Gastrocnemius medialis (tissue), 4 donors: ENCODE measurements around the gene ZNF23. TPM values are rescaled to one million over a fixed set of nuclear protein-coding genes. Genes with fewer than 3 reads are reported as not detected.

Experiments
- ATAC-seq, 2 donors: fragments of 150-250 bp; one replicate each; pipeline ENCODE4 v1.9.1; 2016
- DNase-seq, 2 donors: peaks; one replicate each; pipeline ENCODE4 v3.0.0-alpha.2; 2019
- H3K27ac ChIP-seq, 4 donors: fragments of 200-600 bp; sonication (generic); 1 replicate in 1 of 4; 2 replicates in 3 of 4; pipeline ENCODE4 v1.5.1; 2016 to 2018; ENCODE audit warnings: mild to moderate bottlenecking in 2 of 4, moderate library complexity in 1 of 4
- H3K27me3 ChIP-seq, 3 donors: fragments of 200-600 bp; sonication (generic) in 2 of 3; 1 replicate in 1 of 3; 2 replicates in 2 of 3; pipeline versions ENCODE4 v1.5.1 to v1.6.0; 2016 to 2019; ENCODE audit warnings: mild to moderate bottlenecking in 1 of 3, moderate library complexity in 1 of 3
- H3K36me3 ChIP-seq, 2 donors: fragments of 200-600 bp; sonication (generic) in 1 of 2; one replicate each; pipeline ENCODE4 v1.5.1; 2017 to 2018
- H3K4me1 ChIP-seq, 2 donors: fragments of 200-600 bp; sonication (generic) in 1 of 2; one replicate each; pipeline ENCODE4 v1.5.1; 2016 to 2017; ENCODE audit warnings: mild to moderate bottlenecking in 2 of 2
- H3K4me3 ChIP-seq, 4 donors: fragments of 200-600 bp; sonication (generic) in 3 of 4; 1 replicate in 1 of 4; 2 replicates in 3 of 4; pipeline ENCODE4 v1.5.1; 2016 to 2019; ENCODE audit warnings: mild to moderate bottlenecking in 2 of 4
- H3K9me3 ChIP-seq, 3 donors: fragments of 200-600 bp; sonication (generic) in 2 of 3; 1 replicate in 1 of 3; 2 replicates in 2 of 3; pipeline ENCODE4 v1.5.1; 2016 to 2019
- POLR2A ChIP-seq, 2 donors: fragments of 450-650 bp; IDR thresholded peaks; one replicate each; pipeline ENCODE4 v1.6.1; 2017; ENCODE audit warnings: antibody characterized with exemption in 2 of 2, mild to moderate bottlenecking in 2 of 2, moderate library complexity in 2 of 2
- in situ Hi-C, 4 donors: fragments of 200-750 bp; cut with MboI; loops; one replicate each; pipeline versions ENCODE4 v1.15.0 to v1.8.0; 2017; ENCODE audit warnings: low sequenced_read_pairs in 4 of 4
- intact Hi-C: fragments of 100-400 bp; cut with DNase I; formaldehyde crosslinking; loops from one replicate; pipeline ENCODE4 v1.15.1; 2023; ENCODE audit warnings: low total_unique reads
- total RNA-seq, 4 donors: library from RNA; depleted of rRNA; stranded (reverse); fragments of >200 nt; gene quantifications; one replicate each; pipeline versions ENCODE4 v1.1.0 to v1.2.3, GENCODE V29; 2016
- TF ChIP-seq, protein P1 (sequence below), 5 experiments: fragments of 450-650 bp in 3 of 5; fragments of 200-600 bp in 2 of 5; sonication (generic) in 2 of 5; IDR thresholded peaks in 4 of 5; conservative IDR thresholded peaks in 1 of 5; 1 replicate in 4 of 5; 2 replicates in 1 of 5; pipeline ENCODE4 v1.5.1; 2016 to 2019; ENCODE audit warnings: antibody characterized with exemption in 5 of 5, mild to moderate bottlenecking in 3 of 5, moderate library complexity in 3 of 5

The ZNF23 gene
- total RNA-seq, 4 donors from 2014 or later: 3.6 to 5.6 (median 4.7) TPM

DNA sequence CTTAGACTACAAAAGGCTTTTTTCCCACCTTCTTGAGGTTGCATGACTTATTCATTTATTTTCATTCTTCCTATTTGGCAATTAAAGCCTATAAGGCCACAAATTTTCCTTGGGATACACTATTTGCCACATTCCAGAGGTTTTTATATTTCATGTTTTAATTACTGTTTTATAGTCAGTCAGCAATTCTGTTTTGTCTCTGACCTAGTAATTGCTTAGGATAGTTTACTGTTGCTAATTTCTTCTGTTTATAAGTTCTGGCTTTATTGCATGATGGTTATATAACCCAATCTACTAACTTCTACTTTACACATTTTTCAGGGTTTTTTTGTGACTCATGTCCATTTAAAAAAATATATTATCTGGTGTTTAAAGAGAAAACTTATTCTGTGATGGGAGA is 2.5 kb downstream of the ZNF23 start:
- DNase-seq (no peak), ATAC-seq (no peak)
- no peaks in the 10 kb centered on the region for H3K9me3 ChIP-seq
- H3K4me1 ChIP-seq: peaks cover 14 to 21% of the 10 kb centered on the region in 2 donors
- intact Hi-C loops: loop anchor here (5.0 kb wide), 1 partner anchor 38 kb away; no protein-coding TSS in a partner anchor
- H3K36me3 ChIP-seq: peaks cover 8 to 23% of the 10 kb centered on the region in 2 donors
- no peaks in the 10 kb centered on the region for H3K27me3 ChIP-seq
- in situ Hi-C loops: no loop called here
- no peak for TF ChIP-seq POLR2A (IDR thresholded peaks at IDR 0.05)
- TF ChIP-seq, protein P1, sequence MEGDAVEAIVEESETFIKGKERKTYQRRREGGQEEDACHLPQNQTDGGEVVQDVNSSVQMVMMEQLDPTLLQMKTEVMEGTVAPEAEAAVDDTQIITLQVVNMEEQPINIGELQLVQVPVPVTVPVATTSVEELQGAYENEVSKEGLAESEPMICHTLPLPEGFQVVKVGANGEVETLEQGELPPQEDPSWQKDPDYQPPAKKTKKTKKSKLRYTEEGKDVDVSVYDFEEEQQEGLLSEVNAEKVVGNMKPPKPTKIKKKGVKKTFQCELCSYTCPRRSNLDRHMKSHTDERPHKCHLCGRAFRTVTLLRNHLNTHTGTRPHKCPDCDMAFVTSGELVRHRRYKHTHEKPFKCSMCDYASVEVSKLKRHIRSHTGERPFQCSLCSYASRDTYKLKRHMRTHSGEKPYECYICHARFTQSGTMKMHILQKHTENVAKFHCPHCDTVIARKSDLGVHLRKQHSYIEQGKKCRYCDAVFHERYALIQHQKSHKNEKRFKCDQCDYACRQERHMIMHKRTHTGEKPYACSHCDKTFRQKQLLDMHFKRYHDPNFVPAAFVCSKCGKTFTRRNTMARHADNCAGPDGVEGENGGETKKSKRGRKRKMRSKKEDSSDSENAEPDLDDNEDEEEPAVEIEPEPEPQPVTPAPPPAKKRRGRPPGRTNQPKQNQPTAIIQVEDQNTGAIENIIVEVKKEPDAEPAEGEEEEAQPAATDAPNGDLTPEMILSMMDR (IDR thresholded peaks at IDR 0.05 in 4 of 5, conservative IDR thresholded peaks at IDR 0.05 in 1 of 5): no peak
- no peak overlapping the region for H3K27ac ChIP-seq
- no peak overlapping the region for H3K4me3 ChIP-seq

DNA sequence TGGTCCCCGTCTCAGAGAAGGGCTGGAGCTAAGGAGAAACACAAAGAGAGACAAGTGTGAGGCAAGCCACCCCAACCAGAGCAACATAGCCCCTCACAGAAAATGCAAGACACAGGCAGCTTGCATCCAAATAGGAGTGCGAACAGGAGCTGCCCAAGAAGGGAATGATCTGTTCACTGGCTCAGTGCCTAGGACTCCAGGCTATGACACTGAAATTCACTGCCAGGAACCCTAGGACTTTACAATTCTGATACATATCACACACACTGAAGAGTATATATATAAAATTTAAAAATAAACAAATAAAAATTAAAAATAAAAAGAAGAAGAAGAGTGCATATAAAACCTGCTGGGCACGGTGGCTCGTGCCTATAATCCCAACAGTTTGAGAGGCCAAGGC is 5.2 kb downstream of the ZNF23 start:
- Histone ChIP-seq H3K27ac (no peak overlapping the region), H3K36me3 (peaks cover 21 to 50% of the 10 kb centered on the region in 2 donors), H3K9me3 (peaks cover 0 to 9% (median 0%) of the 10 kb centered on the region in 3 donors), H3K4me3 (no peak overlapping the region), H3K4me1 (peaks cover 14 to 16% of the 10 kb centered on the region in 2 donors), H3K27me3 (no peaks in the 10 kb centered on the region)
- DNase-seq (no peak), ATAC-seq (no peak)
- TF ChIP-seq, protein P1 (IDR thresholded peaks at IDR 0.05 in 4 of 5, conservative IDR thresholded peaks at IDR 0.05 in 1 of 5): no peak
- in situ Hi-C loops (no loop called here), intact Hi-C loops (loop anchor here (5.0 kb wide), 1 partner anchor 40 kb away; no protein-coding TSS in a partner anchor)

DNA sequence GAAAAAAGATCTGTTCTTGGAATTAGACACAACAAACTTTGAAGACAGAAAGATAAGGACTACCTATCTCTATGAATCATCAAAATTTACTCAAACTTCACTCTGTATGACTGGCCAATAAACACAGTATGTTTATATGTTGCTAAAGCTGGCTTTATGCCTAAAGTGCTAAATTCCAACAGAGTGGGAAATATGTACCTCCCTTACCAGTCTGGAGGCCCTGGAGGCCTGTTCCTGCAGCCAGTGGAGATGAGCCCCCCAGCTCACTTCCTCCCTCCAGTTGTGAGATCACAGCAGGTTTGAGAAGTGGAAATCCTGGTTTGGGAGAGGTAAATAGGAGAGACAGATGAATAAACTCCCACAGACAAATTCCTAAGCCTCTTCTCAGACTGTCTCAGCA is 9.0 kb downstream of the ZNF23 start:
- in situ Hi-C loops: loop anchor here in 1 of 4 donors (5.0 kb wide), 1 partner anchor 39 kb away; no protein-coding TSS in a partner anchor

DNA sequence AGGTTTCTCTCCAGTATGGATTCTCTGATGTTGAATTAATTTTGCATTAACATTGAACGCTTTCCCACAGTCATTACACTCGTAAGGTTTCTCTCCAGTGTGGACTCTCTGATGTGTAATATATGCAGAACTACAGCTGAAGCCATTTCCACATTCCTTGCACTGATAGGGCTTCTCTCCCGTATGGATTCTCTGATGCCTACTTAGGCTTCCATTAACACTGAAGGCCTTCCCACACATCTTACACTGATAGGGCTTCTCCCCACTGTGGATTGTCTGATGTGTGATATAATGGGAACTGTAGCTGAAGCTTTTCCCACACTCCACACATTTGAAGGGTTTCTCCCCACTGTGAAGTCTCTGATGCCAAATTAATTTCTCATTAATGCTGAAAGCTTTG is 13.0 kb downstream of the ZNF23 start:
- ATAC-seq (no peak), DNase-seq (no peak)
- intact Hi-C loops (no loop called here), in situ Hi-C loops (no loop called here)
- Histone ChIP-seq H3K27me3 (peaks cover 0 to 8% (median 0%) of the 10 kb centered on the region in 3 donors), H3K9me3 (peaks cover 15 to 64% (median 30%) of the 10 kb centered on the region in 3 donors), H3K36me3 (peaks cover 27 to 81% of the 10 kb centered on the region in 2 donors), H3K27ac (no peak overlapping the region), H3K4me3 (peak overlapping the region in 1 of 4 donors; percentile 37), H3K4me1 (no peaks in the 10 kb centered on the region)
- TF ChIP-seq, protein P1 (IDR thresholded peaks at IDR 0.05 in 4 of 5, conservative IDR thresholded peaks at IDR 0.05 in 1 of 5): no peak
- no peak for TF ChIP-seq POLR2A (IDR thresholded peaks at IDR 0.05)

More for the DNA sequence above, 9.0 kb downstream of the ZNF23 start:
- H3K36me3 ChIP-seq: peaks cover 34 to 88% of the 10 kb centered on the region in 2 donors
- intact Hi-C loops: no loop called here
- H3K27me3 ChIP-seq: peaks cover 0 to 7% (median 0%) of the 10 kb centered on the region in 3 donors
- ATAC-seq (no peak), DNase-seq (no peak)
- H3K27ac ChIP-seq: no peak overlapping the region
- peaks cover 7 to 43% (median 9%) of the 10 kb centered on the region in 3 donors for H3K9me3 ChIP-seq
- no peaks in the 10 kb centered on the region for H3K4me1 ChIP-seq
- no peak for TF ChIP-seq POLR2A (IDR thresholded peaks at IDR 0.05)
- TF ChIP-seq, protein P1 (IDR thresholded peaks at IDR 0.05 in 4 of 5, conservative IDR thresholded peaks at IDR 0.05 in 1 of 5): no peak
- no peak overlapping the region for H3K4me3 ChIP-seq
